Stimulated activated CD4-positive, alpha-beta T cell treated with anti-CD3 and anti-CD28 coated beads, TNF-alpha, amount 100 ng/mL, for 1 hour (primary cell): ENCODE data around the gene IRAG1.
"Not testable (repeated sequence)": the region's sequence is repeated elsewhere in the genome, so short reads cannot be mapped to it uniquely, and the experiment has no call there.

Experiments used
- DNase-seq, 3 donors: peaks; one replicate each; pipeline ENCODE4 v3.0.0-alpha.2; 2020; ENCODE audit warnings: low read depth in 3 of 3, low spot score in 1 of 3

Gene IRAG1

GRCh38 chr11:10709299-10710086 lies 15.9 kb upstream of the IRAG1 start:
- DNase-seq: no peak

DNA sequence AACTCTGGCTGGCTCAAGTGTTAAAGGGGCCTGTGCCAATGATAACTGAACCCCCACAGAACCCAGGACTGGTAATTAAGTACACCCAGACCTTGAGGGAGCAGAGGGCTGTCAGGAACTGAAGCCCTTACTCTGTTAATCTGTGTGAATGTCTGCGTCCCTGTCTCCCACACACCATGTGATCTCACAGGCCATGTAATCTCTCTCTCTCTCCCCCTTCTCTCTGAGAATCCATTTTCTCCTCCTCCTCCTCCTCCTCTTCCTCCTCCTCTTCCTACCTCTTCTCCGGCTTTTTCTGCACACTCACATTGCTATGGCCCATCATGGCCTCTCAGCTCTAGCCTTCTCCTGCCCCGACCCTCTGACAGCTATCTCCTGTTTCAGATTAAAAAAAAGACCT lies 14.6 kb upstream of the IRAG1 start:
- DNase-seq: no peak

- no peak for DNase-seq
These were observed 8.4 kb upstream of the IRAG1 start for GRCh38 chr11:10701982-10702381.

DNA sequence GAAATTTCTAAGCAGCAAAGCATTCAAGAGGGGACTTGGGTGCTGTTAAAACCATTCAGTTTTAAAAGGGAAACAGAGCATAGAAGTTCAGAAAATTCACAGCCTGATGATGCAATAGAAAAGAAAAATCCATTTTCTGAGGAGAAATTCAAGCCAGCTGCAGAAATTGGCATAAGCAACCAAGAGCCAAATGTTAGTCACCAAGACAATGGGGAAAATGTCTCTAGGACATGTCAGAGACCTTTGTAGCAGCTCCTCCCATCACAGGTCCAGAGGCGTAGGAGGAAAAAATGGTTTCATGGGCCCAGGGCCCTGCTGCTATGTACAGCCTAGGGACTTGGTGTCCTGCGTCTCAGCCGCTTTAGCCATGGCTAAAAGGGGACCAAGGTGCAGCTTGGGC lies 5.5 kb upstream of the IRAG1 start:
- DNase-seq: no peak

GRCh38 chr11:10697323-10697620 lies 3.7 kb upstream of the IRAG1 start:
- DNase-seq: no peak

DNA sequence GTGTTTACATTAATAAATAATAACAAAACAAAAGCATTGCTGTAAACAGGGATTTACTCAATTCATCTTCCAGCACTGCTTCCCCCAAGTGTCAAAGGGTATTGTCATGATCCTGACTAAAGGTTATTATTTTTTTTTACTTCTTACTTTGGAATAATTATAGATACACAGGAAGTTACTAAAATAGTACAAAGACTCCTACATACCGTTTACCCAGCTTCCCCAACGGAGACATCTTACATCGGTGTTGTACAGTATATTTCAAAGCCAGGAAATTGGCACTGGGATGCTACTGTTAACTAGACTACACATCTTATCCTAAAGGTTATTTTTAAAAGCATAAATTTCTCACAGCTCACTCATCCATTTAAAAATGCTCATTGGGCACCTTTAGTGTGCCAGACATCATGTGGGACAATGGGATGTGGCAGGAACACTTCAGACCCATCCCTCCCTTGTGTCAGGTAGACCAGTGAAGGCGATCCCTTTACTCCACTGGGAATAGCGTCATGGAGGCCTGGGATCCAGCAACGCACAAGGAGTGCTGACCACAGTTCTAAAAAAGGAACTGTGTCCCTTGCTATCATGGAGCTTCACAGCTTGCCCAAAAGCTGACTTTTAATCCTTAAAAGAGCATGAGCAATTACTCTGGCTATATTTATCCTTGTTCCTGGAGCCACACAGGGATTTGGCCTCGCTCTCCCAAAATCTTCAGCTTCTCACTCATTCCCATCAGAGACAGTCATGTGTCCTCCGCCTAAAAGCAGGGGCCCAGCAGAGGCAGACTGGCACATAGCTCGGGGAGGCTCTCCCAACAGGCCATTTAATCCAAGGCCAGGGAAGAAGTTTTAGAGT lies 3.1 kb upstream of the IRAG1 start:
- DNase-seq: no peak

DNA sequence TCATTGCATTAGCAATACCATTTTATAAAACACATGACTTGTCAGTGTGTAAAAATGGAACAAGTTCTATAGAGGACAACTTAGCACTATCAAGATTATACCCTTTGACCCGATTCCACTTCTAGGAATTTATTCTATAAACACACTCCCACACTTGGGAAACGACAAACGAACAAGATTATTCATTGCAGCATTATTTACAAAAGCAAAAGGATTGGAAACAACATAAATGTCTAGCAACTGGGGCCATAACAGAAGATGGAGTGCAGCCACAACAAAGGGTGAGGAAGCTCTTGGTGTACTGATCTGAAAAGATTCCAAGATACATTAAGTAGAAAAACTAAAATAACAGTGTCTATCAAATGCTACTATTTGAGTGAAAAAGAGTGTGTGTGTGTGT lies 2.3 kb upstream of the IRAG1 start:
- no peak for DNase-seq

DNA sequence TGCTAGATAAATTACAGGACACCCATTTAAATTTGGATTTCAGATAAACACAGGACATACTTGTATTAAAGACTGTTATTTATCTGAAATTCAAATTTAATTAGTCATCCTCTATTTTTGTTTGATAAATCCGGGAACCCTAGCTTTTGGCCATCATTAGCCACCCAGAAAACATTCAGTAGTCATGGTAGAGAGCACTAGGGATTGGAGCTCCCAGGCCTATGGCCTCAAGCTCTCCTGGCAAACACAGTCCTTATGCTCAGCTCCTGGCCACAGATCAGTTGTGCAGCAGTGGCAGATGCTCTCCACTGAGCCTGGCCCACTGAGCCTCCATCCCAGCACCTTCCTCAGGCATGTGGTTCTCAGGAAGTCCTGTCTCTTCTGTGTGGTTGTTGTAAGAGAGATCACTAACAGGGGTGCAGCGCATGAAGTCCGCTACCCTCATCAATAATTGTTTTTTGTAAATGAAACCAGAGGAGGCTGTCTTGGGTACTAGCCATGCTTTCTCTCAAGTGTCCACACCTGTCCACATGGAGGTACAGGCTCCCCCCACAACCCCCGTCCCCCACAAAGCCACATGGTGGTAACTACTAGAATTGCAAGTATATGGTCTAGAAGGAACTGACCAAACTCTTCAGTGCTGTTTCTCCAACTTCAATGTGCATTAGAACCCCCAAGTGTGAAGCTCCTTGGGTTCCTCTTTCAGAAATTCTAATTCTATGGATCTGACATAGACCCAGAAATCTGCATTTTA lies 1.1 kb upstream of the IRAG1 start:
- DNase-seq: no peak

DNA sequence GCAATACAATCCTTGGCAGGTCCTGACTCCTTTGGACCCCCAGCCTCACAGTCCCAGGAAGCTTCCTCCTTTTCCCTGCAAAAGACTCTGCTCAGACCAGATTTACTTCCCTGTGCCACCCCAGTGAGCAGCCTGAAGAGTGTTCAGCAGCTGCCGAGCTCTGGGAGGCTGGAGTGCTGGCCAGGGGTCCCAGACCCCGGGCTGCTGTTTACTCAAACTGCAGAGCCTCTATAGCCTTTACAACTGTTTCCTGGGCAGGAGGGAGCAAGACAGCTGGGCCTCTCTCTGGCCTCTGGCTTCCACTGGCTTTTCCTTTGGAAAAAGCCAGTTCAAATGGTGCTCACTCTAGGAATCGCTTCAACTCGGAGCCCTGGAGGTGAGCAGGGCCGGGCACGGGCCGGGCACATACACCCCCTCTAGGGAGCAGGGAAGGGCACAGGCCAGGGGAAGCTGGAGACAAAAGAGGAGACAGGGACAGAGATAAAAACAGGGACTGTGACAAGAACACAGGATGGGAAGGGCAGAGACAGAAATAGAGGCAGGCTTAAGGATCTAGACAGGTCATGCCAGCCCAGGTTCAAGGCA lies 932 bp downstream of the IRAG1 start:
- no peak for DNase-seq

DNA sequence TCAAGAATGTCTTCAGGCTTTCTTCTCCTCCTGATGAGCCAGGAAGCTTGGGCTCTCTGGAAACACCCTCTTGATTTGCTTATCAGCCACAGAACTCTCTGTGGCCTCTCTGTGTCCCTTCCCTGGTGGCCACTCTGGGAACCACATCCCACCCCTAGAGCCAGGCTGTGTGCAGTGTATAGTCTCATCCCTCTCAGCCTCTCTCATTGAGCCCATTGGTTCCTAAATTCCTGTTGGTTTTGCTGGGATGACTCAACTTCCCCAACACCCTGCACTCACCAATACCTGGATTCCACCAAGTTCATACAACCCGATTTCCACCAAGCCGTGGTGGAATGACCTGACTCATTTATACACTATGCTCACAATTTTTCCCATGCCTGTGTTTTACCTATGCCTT lies 5.2 kb downstream of the IRAG1 start:
- DNase-seq: no peak

- DNase-seq: no peak
These were observed 7.2 kb downstream of the IRAG1 start for GRCh38 chr11:10686311-10686710.

DNA sequence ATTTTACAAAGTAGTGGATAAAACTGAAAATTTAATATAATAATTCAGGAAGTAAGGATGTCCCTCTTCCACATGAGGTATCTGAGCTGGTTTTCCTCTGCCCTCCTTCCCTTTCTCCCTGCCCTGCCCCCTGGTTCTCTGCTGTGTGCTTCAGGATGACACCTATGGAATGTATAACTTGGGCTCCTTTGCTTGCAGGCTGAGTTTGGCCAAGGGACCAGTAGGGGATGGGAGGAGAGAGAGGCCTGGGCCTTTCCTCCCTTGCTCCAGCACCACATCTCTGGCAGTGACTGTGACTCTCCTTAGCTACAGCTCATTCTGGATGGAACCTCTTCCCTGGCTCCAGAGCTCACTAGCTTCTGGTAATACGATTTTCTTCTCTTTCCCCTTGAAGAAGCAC lies 10.1 kb downstream of the IRAG1 start:
- no peak for DNase-seq

GRCh38 chr11:10680956-10681487 lies 12.5 kb downstream of the IRAG1 start:
- no peak for DNase-seq

DNA sequence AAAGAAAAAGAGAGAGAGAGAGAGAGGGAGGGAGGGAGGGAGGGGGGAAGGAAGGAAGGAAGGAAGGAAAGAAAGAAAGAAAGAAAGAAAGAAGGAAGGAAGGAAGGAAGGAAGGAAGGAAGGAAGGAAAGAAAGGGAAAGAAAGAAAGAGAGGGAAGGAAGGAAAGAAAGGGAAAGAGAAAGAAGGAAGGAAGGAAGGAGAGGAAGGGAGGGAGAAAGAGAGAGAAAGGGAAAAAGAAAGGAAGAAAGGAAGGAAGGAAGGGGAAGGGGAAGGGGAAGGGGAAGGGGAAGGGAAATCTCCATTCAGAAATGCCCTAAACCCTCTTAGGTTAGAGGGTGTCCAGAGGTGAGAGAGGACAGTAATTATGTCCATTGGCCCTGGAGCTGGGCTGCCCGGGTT lies 13.3 kb downstream of the IRAG1 start:
- DNase-seq: not testable (repeated sequence)

DNA sequence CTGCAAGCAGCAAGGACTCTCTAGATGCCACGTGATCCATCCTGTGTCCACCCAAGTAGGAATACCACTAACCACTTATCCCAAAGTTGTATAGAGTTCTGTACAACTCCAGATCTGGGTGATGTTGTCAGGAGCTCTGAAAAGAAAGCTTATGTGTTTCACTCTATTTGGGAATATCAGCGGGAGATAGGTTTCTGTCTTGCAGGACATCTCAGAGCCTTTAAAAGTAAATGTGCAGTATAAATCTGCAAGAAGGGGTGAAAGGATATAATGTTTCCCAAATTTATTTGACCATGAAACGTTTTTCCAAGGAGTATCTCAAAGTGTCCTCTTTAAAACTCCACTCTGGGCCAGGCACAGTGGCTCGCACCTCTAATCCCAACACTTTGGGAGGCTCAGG lies 13.9 kb downstream of the IRAG1 start:
- DNase-seq: no peak

- DNase-seq: no peak
These were observed 15.5 kb downstream of the IRAG1 start for GRCh38 chr11:10678101-10678500.

DNA sequence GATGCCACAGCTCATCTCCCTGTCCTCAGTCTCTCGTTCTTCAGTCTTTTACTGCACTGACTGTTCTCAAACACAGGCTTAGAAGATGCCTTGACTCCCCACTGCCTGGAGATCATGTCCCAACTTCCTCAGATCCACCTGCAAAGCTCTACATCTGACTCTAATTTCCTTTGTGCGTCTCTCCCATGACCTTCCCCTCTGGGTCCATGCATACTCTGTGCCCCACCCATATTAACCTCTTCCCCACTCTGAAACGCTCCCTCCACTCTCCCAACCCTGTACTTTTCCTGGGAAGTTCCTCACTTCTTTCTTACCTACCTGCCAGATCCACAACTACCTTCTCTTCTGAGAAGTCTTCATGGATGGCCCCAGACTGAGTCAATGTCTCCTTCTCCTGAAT lies 16.6 kb downstream of the IRAG1 start:
- DNase-seq: no peak

DNA sequence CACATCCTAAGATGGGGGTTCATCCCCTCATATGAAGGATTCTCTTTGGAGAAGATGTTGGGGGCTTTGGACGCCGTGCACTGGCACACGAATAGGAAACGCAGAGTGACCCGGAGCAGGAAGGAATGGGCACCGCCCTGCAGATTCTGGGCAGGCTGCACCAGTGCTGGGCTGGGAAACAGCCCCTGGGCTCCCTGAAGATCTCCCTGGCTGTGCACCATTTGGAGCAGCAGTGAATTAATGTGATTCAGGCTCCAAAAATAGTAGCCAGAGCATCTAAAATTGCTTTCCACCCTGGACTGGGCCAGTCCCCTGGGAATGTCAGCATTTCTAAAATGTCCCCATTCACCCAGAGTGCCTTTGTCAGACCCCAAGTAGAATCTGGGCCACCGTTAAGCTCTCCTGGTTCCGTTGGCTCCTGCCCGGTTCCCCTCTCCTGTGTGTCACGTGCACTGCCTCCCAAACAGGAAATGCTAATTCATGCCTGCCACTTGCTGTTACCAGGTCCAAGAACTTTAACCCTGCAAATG lies 18.6 kb downstream of the IRAG1 start:
- no peak for DNase-seq

GRCh38 chr11:10674440-10674855 lies 19.1 kb downstream of the IRAG1 start:
- no peak for DNase-seq

DNA sequence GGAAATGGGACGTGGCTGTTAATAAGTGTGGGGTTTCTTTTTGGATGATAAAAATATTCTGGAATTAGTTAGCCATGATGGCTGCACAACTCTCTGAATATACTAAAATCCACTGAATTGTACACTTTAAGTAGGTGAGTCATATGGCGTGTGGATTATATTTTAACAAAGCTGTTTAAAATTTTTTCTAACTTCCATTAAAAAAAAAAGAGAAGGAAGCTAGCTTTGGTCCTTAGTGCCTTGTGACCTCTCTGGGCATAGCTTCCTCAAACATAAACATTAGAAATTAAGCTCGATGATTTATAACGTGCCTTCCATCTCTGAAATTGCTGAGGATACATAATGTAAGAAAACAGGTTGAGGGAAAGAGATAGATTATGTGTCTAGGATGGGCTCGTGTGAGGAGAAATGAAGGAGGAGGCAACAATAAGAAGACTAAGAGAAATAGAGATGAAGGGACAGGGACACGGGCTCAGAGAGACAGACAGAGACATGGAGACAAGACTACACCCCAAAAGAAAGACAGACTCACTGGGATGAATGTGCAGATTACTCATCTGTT lies 20.0 kb downstream of the IRAG1 start:
- DNase-seq: no peak

DNA sequence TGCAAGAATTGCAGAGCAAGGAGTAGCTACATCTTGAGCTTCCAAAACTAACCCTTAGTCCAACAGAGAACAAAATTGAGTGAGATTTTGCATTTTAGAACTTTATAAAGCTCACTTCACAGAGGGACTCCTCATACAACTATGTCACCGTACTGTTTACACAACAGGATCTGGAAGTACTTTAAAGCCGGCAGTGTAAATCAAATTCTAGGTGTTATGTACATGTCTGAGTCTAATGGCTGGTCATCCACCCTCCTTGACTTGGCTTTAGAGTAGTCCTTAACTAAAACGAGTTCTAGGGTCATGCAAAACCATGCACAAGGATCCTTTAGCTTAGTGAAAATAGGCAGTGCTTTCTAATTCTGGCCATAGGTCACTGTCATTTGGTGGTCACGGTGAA lies 23.5 kb downstream of the IRAG1 start:
- DNase-seq: no peak
